Prostate gland (tissue), 2 donors: Measurements from ENCODE around the gene KLHL29. TPM values are rescaled to one million over a fixed set of nuclear protein-coding genes. Genes with fewer than 3 reads are reported as not detected.

Source experiments
- DNase-seq: peaks from one replicate; pipeline ENCODE4 v3.0.0-alpha.2; 2019; ENCODE audit warnings: low spot score
- H3K27ac ChIP-seq, 2 donors: fragments of 200-600 bp; sonication (generic); 2 replicates each; pipeline ENCODE4 v1.5.1; 2017 to 2019
- H3K27me3 ChIP-seq: fragments of 200-600 bp; sonication (generic); replicated peaks from 2 replicates; pipeline ENCODE4 v1.5.1; 2019; ENCODE audit not compliant: insufficient read depth
- H3K36me3 ChIP-seq, 2 donors: fragments of 200-600 bp; sonication (generic); 1 replicate in 1 of 2; 2 replicates in 1 of 2; pipeline versions ENCODE4 v1.5.1 to v1.8.1; 2017 to 2019
- H3K4me1 ChIP-seq: fragments of 200-600 bp; sonication (generic); replicated peaks from 2 replicates; pipeline ENCODE4 v1.5.1; 2019
- H3K4me3 ChIP-seq, 2 donors: fragments of 200-600 bp; sonication (generic); 2 replicates each; pipeline ENCODE4 v1.5.1; 2017 to 2019
- H3K9me3 ChIP-seq: fragments of 200-600 bp; sonication (generic); 2 replicates; pipeline ENCODE4 v1.5.1; 2017
- POLR2A ChIP-seq: fragments of 450-650 bp; IDR thresholded peaks from one replicate; pipeline ENCODE4 v1.6.1; 2016; ENCODE audit warnings: antibody characterized with exemption, mild to moderate bottlenecking
- POLR2AphosphoS5 ChIP-seq: sonication (generic); formaldehyde crosslinking; IDR thresholded peaks from one replicate; pipeline ENCODE4 v1.6.1; 2017; ENCODE audit warnings: antibody characterized with exemption
- WGBS: methylation state at CpG from one replicate; pipeline ENCODE4 v1.1.5; 2018; 5-methylcytosine and 5-hydroxymethylcytosine counted together
- intact Hi-C: fragments of 100-400 bp; cut with DNase I; formaldehyde crosslinking; loops from one replicate; pipeline ENCODE4 v1.14.2; 2022
- total RNA-seq, 2 donors: library from RNA; depleted of rRNA; stranded (reverse); fragments of >200 nt; gene quantifications; one replicate each; pipeline ENCODE4 v1.1.0, GENCODE V29; 2016
- TF ChIP-seq, protein P1 (sequence below), 4 experiments: fragments of 200-600 bp in 2 of 4; fragments of 450-650 bp in 2 of 4; sonication (generic) in 2 of 4; IDR thresholded peaks; 1 replicate in 3 of 4; 2 replicates in 1 of 4; pipeline ENCODE4 v1.5.1; 2016 to 2019; ENCODE audit warnings: antibody characterized with exemption in 4 of 4, mild to moderate bottlenecking in 2 of 4, moderate library complexity in 2 of 4

Gene KLHL29
- total RNA-seq, 2 donors from 2014 or later: 23.3 to 24.8 TPM

- Histone ChIP-seq H3K4me1 (no peaks in the 10 kb centered on the region), H3K36me3 (no peaks in the 10 kb centered on the region), H3K27me3 (no peaks in the 10 kb centered on the region), H3K9me3 (no peaks in the 10 kb centered on the region), H3K27ac (no peak overlapping the region), H3K4me3 (no peak overlapping the region)
- TF ChIP-seq POLR2A (no peak), POLR2AphosphoS5 (no peak)
- TF ChIP-seq, protein P1, sequence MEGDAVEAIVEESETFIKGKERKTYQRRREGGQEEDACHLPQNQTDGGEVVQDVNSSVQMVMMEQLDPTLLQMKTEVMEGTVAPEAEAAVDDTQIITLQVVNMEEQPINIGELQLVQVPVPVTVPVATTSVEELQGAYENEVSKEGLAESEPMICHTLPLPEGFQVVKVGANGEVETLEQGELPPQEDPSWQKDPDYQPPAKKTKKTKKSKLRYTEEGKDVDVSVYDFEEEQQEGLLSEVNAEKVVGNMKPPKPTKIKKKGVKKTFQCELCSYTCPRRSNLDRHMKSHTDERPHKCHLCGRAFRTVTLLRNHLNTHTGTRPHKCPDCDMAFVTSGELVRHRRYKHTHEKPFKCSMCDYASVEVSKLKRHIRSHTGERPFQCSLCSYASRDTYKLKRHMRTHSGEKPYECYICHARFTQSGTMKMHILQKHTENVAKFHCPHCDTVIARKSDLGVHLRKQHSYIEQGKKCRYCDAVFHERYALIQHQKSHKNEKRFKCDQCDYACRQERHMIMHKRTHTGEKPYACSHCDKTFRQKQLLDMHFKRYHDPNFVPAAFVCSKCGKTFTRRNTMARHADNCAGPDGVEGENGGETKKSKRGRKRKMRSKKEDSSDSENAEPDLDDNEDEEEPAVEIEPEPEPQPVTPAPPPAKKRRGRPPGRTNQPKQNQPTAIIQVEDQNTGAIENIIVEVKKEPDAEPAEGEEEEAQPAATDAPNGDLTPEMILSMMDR (IDR thresholded peaks at IDR 0.05): no peak
- intact Hi-C loops: no loop called here
- no peak for DNase-seq
- 88% methylated on average over 7 of the region's 7 CpGs for WGBS
Observed at GRCh38 chr2:23476786-23477185, 91.8 kb downstream of the KLHL29 start.

GRCh38 chr2:23477392-23477791 is 92.4 kb downstream of the KLHL29 start:
- Histone ChIP-seq H3K27ac (no peak overlapping the region), H3K4me3 (no peak overlapping the region), H3K36me3 (no peaks in the 10 kb centered on the region), H3K27me3 (no peaks in the 10 kb centered on the region), H3K4me1 (no peaks in the 10 kb centered on the region), H3K9me3 (no peaks in the 10 kb centered on the region)
- intact Hi-C loops: no loop called here
- 93% methylated on average over 10 of the region's 11 CpGs for WGBS
- DNase-seq: no peak
- TF ChIP-seq, protein P1 (IDR thresholded peaks at IDR 0.05): no peak
- TF ChIP-seq POLR2A: no peak

GRCh38 chr2:23478087-23478932 is 93.3 kb downstream of the KLHL29 start:
- intact Hi-C loops: no loop called here
- Histone ChIP-seq H3K27me3 (no peaks in the 10 kb centered on the region), H3K9me3 (no peaks in the 10 kb centered on the region), H3K27ac (no peak overlapping the region), H3K4me1 (no peaks in the 10 kb centered on the region), H3K36me3 (no peaks in the 10 kb centered on the region), H3K4me3 (no peak overlapping the region)
- 56% methylated on average over 17 of the region's 17 CpGs for WGBS
- DNase-seq: no peak
- TF ChIP-seq POLR2AphosphoS5 (no peak), POLR2A (no peak)
- TF ChIP-seq, protein P1 (IDR thresholded peaks at IDR 0.05): no peak

- H3K4me1 ChIP-seq: no peaks in the 10 kb centered on the region
- TF ChIP-seq POLR2AphosphoS5: no peak
- H3K36me3 ChIP-seq: no peaks in the 10 kb centered on the region
- H3K27me3 ChIP-seq: no peaks in the 10 kb centered on the region
- intact Hi-C loops: no loop called here
- no peaks in the 10 kb centered on the region for H3K9me3 ChIP-seq
- no peak overlapping the region for H3K4me3 ChIP-seq
- DNase-seq: no peak
- 85% methylated on average over 20 of the region's 20 CpGs for WGBS
- peak overlapping the region in 1 of 2 donors; percentile 56 for H3K27ac ChIP-seq
Observed at GRCh38 chr2:23478933-23479683, 94.1 kb downstream of the KLHL29 start.

DNA sequence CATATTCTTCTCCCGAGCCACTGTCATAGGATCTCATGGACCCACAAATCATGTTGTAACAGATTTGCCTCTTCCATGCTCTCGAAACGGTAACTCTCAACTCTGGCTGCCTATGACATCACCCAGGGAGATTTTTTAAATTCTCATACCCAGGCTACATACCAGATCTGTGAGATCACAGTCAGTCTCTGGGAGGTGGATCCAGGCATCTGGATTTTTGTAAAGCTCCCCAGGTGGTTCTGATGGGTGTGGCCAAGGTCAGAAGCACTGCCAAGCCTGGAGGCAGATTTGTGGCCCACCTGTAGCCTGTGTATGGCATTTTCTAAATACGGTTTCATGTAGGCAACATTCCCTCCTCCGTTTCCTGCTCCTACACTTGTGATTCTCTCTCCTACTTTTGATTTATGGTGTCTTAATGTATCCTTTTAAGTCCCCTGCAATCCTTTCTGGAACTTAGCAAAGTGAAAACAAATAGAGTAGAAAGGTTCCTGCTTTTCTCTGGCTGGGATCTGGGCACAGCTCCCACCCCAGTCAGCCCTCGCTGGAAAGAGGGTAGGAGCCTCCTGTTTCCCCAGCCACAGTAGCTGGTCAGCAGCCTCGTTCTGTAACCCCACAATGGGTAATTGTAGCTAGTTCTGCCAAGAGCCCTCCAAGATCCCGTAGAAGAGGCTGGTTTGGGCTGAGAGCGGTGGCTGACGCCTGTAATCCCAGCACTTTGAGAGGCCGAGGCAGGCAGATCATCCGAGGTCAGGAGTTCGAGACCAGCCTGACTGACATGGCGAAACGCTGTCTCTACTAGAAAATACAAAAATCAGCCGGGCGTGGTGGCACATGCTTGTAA is 96.2 kb downstream of the KLHL29 start:
- TF ChIP-seq POLR2A (no peak), POLR2AphosphoS5 (peak; percentile 52)
- TF ChIP-seq, protein P1 (IDR thresholded peaks at IDR 0.05): peak in 1 of 4 experiments; percentile 16
- intact Hi-C loops: no loop called here
- Histone ChIP-seq H3K4me3 (no peak overlapping the region), H3K27me3 (no peaks in the 10 kb centered on the region), H3K4me1 (no peaks in the 10 kb centered on the region), H3K9me3 (no peaks in the 10 kb centered on the region), H3K36me3 (no peaks in the 10 kb centered on the region), H3K27ac (peak overlapping the region; percentile 56 to 62)
- no peak for DNase-seq
- 49% methylated on average over 17 of the region's 17 CpGs for WGBS
